Measurements from ENCODE around the gene MED15. TPM values are rescaled to one million over a fixed set of nuclear protein-coding genes. Genes with fewer than 3 reads are reported as not detected.

The MED15 gene
- total RNA-seq, 1 donor from 2014 or later: 104 TPM

DNA sequence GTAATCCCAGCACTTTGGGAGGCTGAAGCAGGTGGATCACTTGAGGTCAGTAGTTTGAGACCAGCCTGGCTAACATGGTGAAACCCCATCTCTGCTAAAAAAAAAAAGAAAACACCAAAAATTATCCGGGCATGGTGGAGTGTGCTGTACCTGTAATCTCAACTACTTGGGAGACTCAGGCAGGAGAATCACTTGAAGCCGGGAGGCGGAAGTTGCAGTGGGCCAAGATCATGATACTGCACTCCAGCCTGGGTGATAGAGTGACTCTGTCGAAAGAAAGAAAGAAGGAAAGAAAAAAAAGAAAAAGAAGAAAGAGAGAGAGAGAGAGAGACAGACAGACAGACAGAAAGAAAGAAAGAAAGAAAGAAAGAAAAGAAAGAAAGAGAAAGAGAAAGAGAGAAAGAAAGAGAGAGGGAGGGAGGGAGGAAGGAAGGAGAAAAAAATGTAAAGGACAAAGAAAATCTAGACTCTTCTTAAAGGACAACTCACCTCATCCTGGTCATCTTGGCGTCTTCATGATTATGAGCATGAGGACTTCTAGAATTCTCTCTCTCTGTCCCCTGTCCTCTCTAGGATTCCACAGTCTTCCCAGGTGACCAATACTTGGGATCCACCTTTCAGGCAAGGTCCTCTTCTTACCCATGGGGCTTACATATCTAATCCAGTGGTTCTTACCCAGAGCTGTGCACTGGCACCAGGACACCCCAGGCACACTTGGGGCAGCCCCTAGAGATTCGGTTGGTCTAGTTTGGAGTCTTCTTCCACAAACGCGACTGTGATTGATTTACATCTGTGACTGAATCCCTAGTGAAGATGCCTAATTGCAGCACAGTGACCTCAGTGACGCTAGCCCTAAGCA is 120.9 kb downstream of the MED15 start:
- peaks cover 5% of the 10 kb centered on the region for H3K4me1 Mint-ChIP-seq (ENCODE audit: unreplicated experiment)
- no peak for DNase-seq (ENCODE audit: extremely low spot score, unreplicated experiment)
- TF ChIP-seq, protein P1, sequence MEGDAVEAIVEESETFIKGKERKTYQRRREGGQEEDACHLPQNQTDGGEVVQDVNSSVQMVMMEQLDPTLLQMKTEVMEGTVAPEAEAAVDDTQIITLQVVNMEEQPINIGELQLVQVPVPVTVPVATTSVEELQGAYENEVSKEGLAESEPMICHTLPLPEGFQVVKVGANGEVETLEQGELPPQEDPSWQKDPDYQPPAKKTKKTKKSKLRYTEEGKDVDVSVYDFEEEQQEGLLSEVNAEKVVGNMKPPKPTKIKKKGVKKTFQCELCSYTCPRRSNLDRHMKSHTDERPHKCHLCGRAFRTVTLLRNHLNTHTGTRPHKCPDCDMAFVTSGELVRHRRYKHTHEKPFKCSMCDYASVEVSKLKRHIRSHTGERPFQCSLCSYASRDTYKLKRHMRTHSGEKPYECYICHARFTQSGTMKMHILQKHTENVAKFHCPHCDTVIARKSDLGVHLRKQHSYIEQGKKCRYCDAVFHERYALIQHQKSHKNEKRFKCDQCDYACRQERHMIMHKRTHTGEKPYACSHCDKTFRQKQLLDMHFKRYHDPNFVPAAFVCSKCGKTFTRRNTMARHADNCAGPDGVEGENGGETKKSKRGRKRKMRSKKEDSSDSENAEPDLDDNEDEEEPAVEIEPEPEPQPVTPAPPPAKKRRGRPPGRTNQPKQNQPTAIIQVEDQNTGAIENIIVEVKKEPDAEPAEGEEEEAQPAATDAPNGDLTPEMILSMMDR (IDR thresholded peaks at IDR 0.05): no peak
- no peak overlapping the region for H3K4me3 Mint-ChIP-seq (ENCODE audit: unreplicated experiment)
- H3K27ac Mint-ChIP-seq (ENCODE audit: unreplicated experiment): no peak overlapping the region
- no peaks in the 10 kb centered on the region for H3K36me3 Mint-ChIP-seq (ENCODE audit: unreplicated experiment)
- no peaks in the 10 kb centered on the region for H3K9me3 Mint-ChIP-seq (ENCODE audit: unreplicated experiment)
- H3K27me3 Mint-ChIP-seq (ENCODE audit: unreplicated experiment): peaks cover 44% of the 10 kb centered on the region

DNA sequence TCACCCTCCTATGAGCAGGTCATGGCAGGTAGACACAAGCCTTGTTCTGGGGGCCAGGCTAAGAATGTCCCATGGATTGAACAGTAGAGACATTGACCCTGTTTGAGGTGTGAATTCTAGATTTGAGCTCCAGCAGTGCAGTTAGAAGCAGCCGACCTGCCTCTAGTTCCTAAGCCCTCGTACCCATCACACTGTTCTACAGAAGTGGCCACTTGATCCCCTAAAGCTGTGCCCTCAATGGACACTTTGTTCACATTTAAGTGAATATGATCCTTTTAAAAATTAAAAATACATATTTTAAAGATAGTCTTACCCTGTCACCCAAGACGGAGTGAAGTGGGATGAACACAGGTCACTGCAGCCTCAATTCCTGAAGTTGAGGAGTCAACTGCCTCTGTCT is 122.0 kb downstream of the MED15 start:
- no peaks in the 10 kb centered on the region for H3K36me3 Mint-ChIP-seq (ENCODE audit: unreplicated experiment)
- H3K9me3 Mint-ChIP-seq (ENCODE audit: unreplicated experiment): no peaks in the 10 kb centered on the region
- peaks cover 5% of the 10 kb centered on the region for H3K4me1 Mint-ChIP-seq (ENCODE audit: unreplicated experiment)
- no peak overlapping the region for H3K4me3 Mint-ChIP-seq (ENCODE audit: unreplicated experiment)
- no peak for DNase-seq (ENCODE audit: extremely low spot score, unreplicated experiment)
- TF ChIP-seq, protein P1 (IDR thresholded peaks at IDR 0.05): no peak
- H3K27me3 Mint-ChIP-seq (ENCODE audit: unreplicated experiment): peaks cover 40% of the 10 kb centered on the region
- H3K27ac Mint-ChIP-seq (ENCODE audit: unreplicated experiment): no peak overlapping the region

DNA sequence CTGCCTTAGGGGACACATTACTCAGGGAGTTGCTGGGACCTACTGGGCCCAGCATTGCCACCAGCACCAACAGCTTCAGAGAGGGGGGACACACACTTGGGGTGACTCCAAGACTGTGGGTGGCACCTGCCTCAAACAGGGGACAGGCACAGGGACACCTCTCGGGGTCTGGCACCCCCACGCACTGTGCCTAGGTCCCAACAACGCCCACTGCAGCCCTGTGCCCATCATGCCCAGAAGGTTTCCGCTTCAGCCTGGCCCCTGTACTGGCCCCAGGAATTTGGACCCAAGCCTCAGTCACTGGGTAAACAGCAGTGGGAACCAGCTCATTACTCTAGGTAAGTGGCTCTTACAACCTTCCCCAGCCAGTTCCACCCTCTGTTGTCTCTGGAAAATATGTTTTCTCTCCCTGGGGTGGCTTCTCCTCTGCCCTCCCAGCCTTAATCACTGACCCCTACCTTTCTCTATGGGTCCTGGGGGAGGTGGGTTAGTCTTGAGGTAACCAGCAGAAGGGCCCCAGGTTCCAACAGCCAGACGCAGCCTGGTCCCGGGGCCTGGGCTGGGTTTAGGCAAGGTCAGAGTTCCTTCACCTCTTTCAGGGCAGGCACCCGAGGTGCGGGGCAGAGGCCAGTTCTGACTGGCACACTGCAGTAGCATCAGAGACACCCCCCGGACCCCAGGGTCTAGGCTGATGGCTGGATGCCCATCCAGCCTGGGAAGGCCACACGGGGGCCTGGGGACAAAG is 123.6 kb downstream of the MED15 start:
- Mint-ChIP-seq H3K4me3 (ENCODE audit: unreplicated experiment) (no peak overlapping the region), H3K27ac (ENCODE audit: unreplicated experiment) (no peak overlapping the region), H3K36me3 (ENCODE audit: unreplicated experiment) (no peaks in the 10 kb centered on the region), H3K27me3 (ENCODE audit: unreplicated experiment) (peaks cover 33% of the 10 kb centered on the region), H3K9me3 (ENCODE audit: unreplicated experiment) (no peaks in the 10 kb centered on the region), H3K4me1 (ENCODE audit: unreplicated experiment) (peaks cover 5% of the 10 kb centered on the region)
- no peak for DNase-seq (ENCODE audit: extremely low spot score, unreplicated experiment)
- TF ChIP-seq, protein P1 (IDR thresholded peaks at IDR 0.05): no peak

DNA sequence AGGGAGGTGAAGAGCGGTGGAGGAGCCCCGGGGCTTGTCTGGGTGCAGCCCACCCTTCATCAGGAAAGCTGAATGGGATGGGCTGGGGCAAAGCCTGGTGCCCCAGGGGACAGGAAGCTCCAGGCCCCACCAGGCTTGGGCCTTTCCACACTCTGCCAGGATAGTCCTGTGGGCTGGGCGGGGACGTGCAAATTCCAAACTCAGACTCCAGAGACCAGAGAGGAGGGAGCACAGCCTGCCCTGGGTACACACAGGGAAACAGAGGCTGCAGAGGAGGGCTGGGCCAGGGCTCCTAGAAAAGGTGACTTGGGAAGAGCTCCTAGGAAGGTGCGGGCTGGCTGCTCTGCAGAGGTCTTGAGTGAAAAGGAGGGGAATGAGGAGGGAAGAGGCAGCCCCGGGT is 124.7 kb downstream of the MED15 start:
- peaks cover 5% of the 10 kb centered on the region for H3K4me1 Mint-ChIP-seq (ENCODE audit: unreplicated experiment)
- no peak for DNase-seq (ENCODE audit: extremely low spot score, unreplicated experiment)
- TF ChIP-seq, protein P1 (IDR thresholded peaks at IDR 0.05): no peak
- no peak overlapping the region for H3K27ac Mint-ChIP-seq (ENCODE audit: unreplicated experiment)
- no peaks in the 10 kb centered on the region for H3K9me3 Mint-ChIP-seq (ENCODE audit: unreplicated experiment)
- peaks cover 34% of the 10 kb centered on the region for H3K27me3 Mint-ChIP-seq (ENCODE audit: unreplicated experiment)
- no peaks in the 10 kb centered on the region for H3K36me3 Mint-ChIP-seq (ENCODE audit: unreplicated experiment)
- no peak overlapping the region for H3K4me3 Mint-ChIP-seq (ENCODE audit: unreplicated experiment)

DNA sequence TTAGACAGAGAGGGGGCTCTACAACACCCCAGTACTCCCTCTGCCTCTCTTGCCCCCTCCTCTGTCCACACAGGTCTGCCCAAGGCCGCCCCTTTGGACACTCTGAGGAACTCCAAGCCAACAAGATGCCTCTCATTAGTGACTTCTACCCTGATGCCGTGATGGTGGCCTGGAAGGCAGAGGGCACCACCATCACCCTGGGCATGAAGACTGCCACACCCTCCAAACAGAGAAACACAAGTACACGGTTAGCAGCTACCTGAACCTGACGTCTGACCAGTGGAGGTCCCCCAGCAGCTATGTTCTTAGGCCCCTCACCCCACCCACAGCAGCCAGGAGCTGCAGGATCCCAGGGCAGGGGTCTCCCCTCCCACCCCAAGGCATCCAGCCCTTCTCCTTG is 125.1 kb downstream of the MED15 start:
- Mint-ChIP-seq H3K27me3 (ENCODE audit: unreplicated experiment) (peaks cover 34% of the 10 kb centered on the region), H3K9me3 (ENCODE audit: unreplicated experiment) (no peaks in the 10 kb centered on the region)
- TF ChIP-seq, protein P1 (IDR thresholded peaks at IDR 0.05): no peak

More for the DNA sequence above, 125.1 kb downstream of the MED15 start:
- no peaks in the 10 kb centered on the region for H3K36me3 Mint-ChIP-seq (ENCODE audit: unreplicated experiment)
- no peak overlapping the region for H3K27ac Mint-ChIP-seq (ENCODE audit: unreplicated experiment)
- no peak overlapping the region for H3K4me3 Mint-ChIP-seq (ENCODE audit: unreplicated experiment)
- peaks cover 5% of the 10 kb centered on the region for H3K4me1 Mint-ChIP-seq (ENCODE audit: unreplicated experiment)
- DNase-seq (ENCODE audit: extremely low spot score, unreplicated experiment): no peak

Measured in osteocyte (in vitro differentiated cells).